SK-N-SH treated with all-trans-retinoic acid at 6 μM for 48 hours (cell line): Measurements from ENCODE around the gene ABI1.

Experiments
- ATAC-seq: fragments of 200-7000 bp; cut with Tn5 transposase; 3 replicates; pipeline ENCODE4 v1.9.1; 2020; ENCODE audit warnings: mild to moderate bottlenecking, moderate library complexity
- ARNTL ChIP-seq: fragments of 450-650 bp; formaldehyde crosslinking; IDR thresholded peaks from 2 replicates; pipeline ENCODE4 v1.5.0; 2020; ENCODE audit warnings: low read depth, mild to moderate bottlenecking, moderate library complexity, borderline replicate concordance
- BACH2 ChIP-seq: fragments of 250-450 bp; sonication (Bioruptor Pico); IDR thresholded peaks from 2 replicates; pipeline ENCODE4 v1.9.0; 2021; ENCODE audit warnings: mild to moderate bottlenecking, borderline replicate concordance
- CREB5 ChIP-seq: fragments of 250-450 bp; sonication (Bioruptor Pico); IDR thresholded peaks from 2 replicates; pipeline ENCODE4 v1.5.1; 2020; ENCODE audit warnings: low read depth, mild to moderate bottlenecking, moderate library complexity
- CSDC2 ChIP-seq: fragments of 250-450 bp; sonication (Bioruptor Pico); IDR thresholded peaks from 2 replicates; pipeline ENCODE4 v1.5.0; 2020; ENCODE audit warnings: mild to moderate bottlenecking, moderate library complexity
- GLIS3 ChIP-seq: fragments of 250-450 bp; sonication (Bioruptor Pico); IDR thresholded peaks from 2 replicates; pipeline ENCODE4 v1.5.0; 2020; ENCODE audit warnings: mild to moderate bottlenecking, moderate library complexity
- ISL1 ChIP-seq: fragments of 250-450 bp; sonication (Bioruptor Pico); IDR thresholded peaks from 2 replicates; pipeline ENCODE4 v2.1.2; 2022; ENCODE audit warnings: mild to moderate bottlenecking, moderate library complexity
- OSR1 ChIP-seq: fragments of 250-450 bp; sonication (Bioruptor Pico); IDR thresholded peaks from 2 replicates; pipeline ENCODE4 v1.8.0; 2022; ENCODE audit warnings: moderate library complexity, mild to moderate bottlenecking, inconsistent platforms
- POU6F1 ChIP-seq: fragments of 250-450 bp; sonication (Bioruptor Pico); IDR thresholded peaks from 2 replicates; pipeline ENCODE4 v1.8.0; 2021; ENCODE audit warnings: low read depth, mild to moderate bottlenecking, moderate library complexity, borderline replicate concordance
- PPARA ChIP-seq: fragments of 250-450 bp; sonication (Bioruptor Pico); IDR thresholded peaks from 2 replicates; pipeline ENCODE4 v1.5.0; 2020; ENCODE audit warnings: mild to moderate bottlenecking, borderline replicate concordance
- RARB ChIP-seq: fragments of 250-450 bp; sonication (Bioruptor Pico); IDR thresholded peaks from 2 replicates; pipeline ENCODE4 v1.8.0; 2021; ENCODE audit warnings: mild to moderate bottlenecking, moderate library complexity
- SNAI2 ChIP-seq: fragments of 250-450 bp; sonication (Bioruptor Pico); IDR thresholded peaks from 2 replicates; pipeline ENCODE4 v1.5.0; 2020; ENCODE audit warnings: mild to moderate bottlenecking, moderate library complexity
- TCF4 ChIP-seq: fragments of 250-450 bp; sonication (Bioruptor Pico); IDR thresholded peaks from 2 replicates; pipeline ENCODE4 v1.8.0; 2021; ENCODE audit warnings: mild to moderate bottlenecking, moderate library complexity, borderline replicate concordance
- TOX ChIP-seq: fragments of 250-450 bp; sonication (Bioruptor Pico); IDR thresholded peaks from 2 replicates; pipeline ENCODE4 v1.8.0; 2021; ENCODE audit warnings: mild to moderate bottlenecking, moderate library complexity, borderline replicate concordance
- ZC3H10 ChIP-seq: fragments of 250-450 bp; sonication (Bioruptor Pico); IDR thresholded peaks from 2 replicates; pipeline ENCODE4 v1.5.1; 2021; ENCODE audit warnings: mild to moderate bottlenecking, moderate library complexity
- ZFP3 ChIP-seq: fragments of 250-450 bp; sonication (Bioruptor Pico); IDR thresholded peaks from 2 replicates; pipeline ENCODE4 v1.5.0; 2020; ENCODE audit warnings: mild to moderate bottlenecking, moderate library complexity
- ZFP30 ChIP-seq: fragments of 450-650 bp; formaldehyde crosslinking; IDR thresholded peaks from 2 replicates; pipeline ENCODE4 v1.5.0; 2022; ENCODE audit warnings: mild to moderate bottlenecking, moderate library complexity
- ZNF565 ChIP-seq: fragments of 450-650 bp; formaldehyde crosslinking; conservative IDR thresholded peaks from 2 replicates; pipeline ENCODE4 v1.5.0; 2020; ENCODE audit warnings: low read depth, mild to moderate bottlenecking, moderate library complexity
- ZNF70 ChIP-seq: fragments of 450-650 bp; formaldehyde crosslinking; IDR thresholded peaks from 2 replicates; pipeline ENCODE4 v1.5.0; 2020; ENCODE audit warnings: mild to moderate bottlenecking, moderate library complexity
- ZNF8 ChIP-seq: fragments of 450-650 bp; formaldehyde crosslinking; IDR thresholded peaks from 2 replicates; pipeline ENCODE4 v1.5.0; 2020; ENCODE audit warnings: mild to moderate bottlenecking, moderate library complexity
- TF ChIP-seq, protein P1 (sequence below): fragments of 250-450 bp; sonication (Bioruptor Pico); IDR thresholded peaks from 2 replicates; pipeline ENCODE4 v1.8.0; 2020; ENCODE audit warnings: mild to moderate bottlenecking, moderate library complexity, borderline replicate concordance
- TF ChIP-seq, protein P2 (sequence below): fragments of 250-450 bp; sonication (Bioruptor Pico); IDR thresholded peaks from 2 replicates; pipeline ENCODE4 v1.5.1; 2021; ENCODE audit warnings: mild to moderate bottlenecking, moderate library complexity
- TF ChIP-seq, protein P3 (sequence below): fragments of 250-450 bp; sonication (Bioruptor Pico); IDR thresholded peaks from 2 replicates; pipeline ENCODE4 v1.5.0; 2020; ENCODE audit warnings: mild to moderate bottlenecking, moderate library complexity

ABI1 gene

DNA sequence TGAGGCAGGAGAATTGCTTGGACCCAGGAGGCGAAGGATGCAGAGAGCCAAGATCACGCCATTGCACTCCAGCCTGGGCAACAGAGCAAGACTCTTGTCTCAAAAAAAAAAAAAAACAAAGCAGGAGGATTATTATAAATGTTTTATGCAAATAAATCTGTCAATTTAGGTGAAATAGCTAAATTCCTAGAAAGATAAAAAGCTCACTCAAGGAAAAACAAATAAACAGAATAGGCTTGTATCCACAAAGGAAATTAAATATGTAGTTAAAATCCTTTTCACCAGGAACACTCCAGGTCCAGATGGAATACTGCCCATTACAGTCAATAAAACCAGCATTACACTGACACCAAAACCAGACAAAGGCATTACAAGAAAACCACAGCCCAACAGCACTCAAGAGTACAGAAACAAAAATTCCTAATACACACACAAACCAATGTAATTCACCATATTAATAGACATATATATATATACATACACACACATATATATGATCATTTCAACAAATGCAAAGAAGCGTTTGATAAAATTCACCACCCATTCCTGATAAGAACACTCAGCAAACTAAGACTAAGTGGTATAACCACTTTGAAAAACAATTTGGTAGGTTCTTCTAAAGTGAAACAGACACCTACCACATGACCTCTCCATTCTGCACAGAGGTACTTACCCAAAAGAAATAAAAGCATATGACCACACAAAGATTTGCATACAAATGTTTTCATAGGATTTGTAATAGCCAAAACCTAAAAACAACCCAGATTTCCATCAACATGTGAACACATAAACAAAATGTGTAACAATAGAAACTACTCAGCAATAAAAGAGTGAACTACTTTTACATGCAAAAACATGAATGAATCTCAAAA is 38.8 kb downstream of the ABI1 start:
- no peak for TF ChIP-seq CREB5 (CRISPR knock-in tag)
- TF ChIP-seq GLIS3 (CRISPR knock-in tag): no peak
- TF ChIP-seq, protein P1, sequence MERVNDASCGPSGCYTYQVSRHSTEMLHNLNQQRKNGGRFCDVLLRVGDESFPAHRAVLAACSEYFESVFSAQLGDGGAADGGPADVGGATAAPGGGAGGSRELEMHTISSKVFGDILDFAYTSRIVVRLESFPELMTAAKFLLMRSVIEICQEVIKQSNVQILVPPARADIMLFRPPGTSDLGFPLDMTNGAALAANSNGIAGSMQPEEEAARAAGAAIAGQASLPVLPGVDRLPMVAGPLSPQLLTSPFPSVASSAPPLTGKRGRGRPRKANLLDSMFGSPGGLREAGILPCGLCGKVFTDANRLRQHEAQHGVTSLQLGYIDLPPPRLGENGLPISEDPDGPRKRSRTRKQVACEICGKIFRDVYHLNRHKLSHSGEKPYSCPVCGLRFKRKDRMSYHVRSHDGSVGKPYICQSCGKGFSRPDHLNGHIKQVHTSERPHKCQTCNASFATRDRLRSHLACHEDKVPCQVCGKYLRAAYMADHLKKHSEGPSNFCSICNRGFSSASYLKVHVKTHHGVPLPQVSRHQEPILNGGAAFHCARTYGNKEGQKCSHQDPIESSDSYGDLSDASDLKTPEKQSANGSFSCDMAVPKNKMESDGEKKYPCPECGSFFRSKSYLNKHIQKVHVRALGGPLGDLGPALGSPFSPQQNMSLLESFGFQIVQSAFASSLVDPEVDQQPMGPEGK (CRISPR knock-in tag): no peak
- TF ChIP-seq ZC3H10 (CRISPR knock-in tag): no peak
- TF ChIP-seq ZFP3 (CRISPR knock-in tag): no peak
- no peak for TF ChIP-seq POU6F1 (CRISPR knock-in tag)
- TF ChIP-seq ZNF70: no peak
- TF ChIP-seq PPARA (CRISPR knock-in tag): no peak
- TF ChIP-seq TOX (CRISPR knock-in tag): no peak
- no peak for TF ChIP-seq RARB (CRISPR knock-in tag)
- no peak for TF ChIP-seq ZFP30 (CRISPR knock-in tag)
- TF ChIP-seq OSR1 (CRISPR knock-in tag): no peak
- TF ChIP-seq ZNF8: no peak
- TF ChIP-seq ISL1 (CRISPR knock-in tag): no peak
- no peak for TF ChIP-seq TCF4 (CRISPR knock-in tag)
- TF ChIP-seq, protein P2, sequence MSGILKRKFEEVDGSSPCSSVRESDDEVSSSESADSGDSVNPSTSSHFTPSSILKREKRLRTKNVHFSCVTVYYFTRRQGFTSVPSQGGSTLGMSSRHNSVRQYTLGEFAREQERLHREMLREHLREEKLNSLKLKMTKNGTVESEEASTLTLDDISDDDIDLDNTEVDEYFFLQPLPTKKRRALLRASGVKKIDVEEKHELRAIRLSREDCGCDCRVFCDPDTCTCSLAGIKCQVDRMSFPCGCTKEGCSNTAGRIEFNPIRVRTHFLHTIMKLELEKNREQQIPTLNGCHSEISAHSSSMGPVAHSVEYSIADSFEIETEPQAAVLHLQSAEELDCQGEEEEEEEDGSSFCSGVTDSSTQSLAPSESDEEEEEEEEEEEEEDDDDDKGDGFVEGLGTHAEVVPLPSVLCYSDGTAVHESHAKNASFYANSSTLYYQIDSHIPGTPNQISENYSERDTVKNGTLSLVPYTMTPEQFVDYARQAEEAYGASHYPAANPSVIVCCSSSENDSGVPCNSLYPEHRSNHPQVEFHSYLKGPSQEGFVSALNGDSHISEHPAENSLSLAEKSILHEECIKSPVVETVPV (CRISPR knock-in tag): no peak
- no peak for TF ChIP-seq ZNF565
- TF ChIP-seq BACH2: no peak
- no peak for TF ChIP-seq ARNTL (CRISPR knock-in tag)
- TF ChIP-seq, protein P3, sequence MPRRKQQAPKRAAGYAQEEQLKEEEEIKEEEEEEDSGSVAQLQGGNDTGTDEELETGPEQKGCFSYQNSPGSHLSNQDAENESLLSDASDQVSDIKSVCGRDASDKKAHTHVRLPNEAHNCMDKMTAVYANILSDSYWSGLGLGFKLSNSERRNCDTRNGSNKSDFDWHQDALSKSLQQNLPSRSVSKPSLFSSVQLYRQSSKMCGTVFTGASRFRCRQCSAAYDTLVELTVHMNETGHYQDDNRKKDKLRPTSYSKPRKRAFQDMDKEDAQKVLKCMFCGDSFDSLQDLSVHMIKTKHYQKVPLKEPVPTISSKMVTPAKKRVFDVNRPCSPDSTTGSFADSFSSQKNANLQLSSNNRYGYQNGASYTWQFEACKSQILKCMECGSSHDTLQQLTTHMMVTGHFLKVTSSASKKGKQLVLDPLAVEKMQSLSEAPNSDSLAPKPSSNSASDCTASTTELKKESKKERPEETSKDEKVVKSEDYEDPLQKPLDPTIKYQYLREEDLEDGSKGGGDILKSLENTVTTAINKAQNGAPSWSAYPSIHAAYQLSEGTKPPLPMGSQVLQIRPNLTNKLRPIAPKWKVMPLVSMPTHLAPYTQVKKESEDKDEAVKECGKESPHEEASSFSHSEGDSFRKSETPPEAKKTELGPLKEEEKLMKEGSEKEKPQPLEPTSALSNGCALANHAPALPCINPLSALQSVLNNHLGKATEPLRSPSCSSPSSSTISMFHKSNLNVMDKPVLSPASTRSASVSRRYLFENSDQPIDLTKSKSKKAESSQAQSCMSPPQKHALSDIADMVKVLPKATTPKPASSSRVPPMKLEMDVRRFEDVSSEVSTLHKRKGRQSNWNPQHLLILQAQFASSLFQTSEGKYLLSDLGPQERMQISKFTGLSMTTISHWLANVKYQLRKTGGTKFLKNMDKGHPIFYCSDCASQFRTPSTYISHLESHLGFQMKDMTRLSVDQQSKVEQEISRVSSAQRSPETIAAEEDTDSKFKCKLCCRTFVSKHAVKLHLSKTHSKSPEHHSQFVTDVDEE (CRISPR knock-in tag): no peak
- TF ChIP-seq, all 23 proteins: peak for 0
- ATAC-seq: no peak

GRCh38 chr10:26815500-26815899 is 45.3 kb downstream of the ABI1 start:
- no peak for TF ChIP-seq ISL1 (CRISPR knock-in tag)
- TF ChIP-seq, protein P3 (CRISPR knock-in tag): no peak
- no peak for TF ChIP-seq ZNF8
- TF ChIP-seq PPARA (CRISPR knock-in tag): no peak
- TF ChIP-seq OSR1 (CRISPR knock-in tag): no peak
- no peak for TF ChIP-seq CREB5 (CRISPR knock-in tag)
- no peak for TF ChIP-seq ZFP30 (CRISPR knock-in tag)
- TF ChIP-seq CSDC2 (CRISPR knock-in tag): no peak
- no peak for TF ChIP-seq TOX (CRISPR knock-in tag)
- TF ChIP-seq TCF4 (CRISPR knock-in tag): no peak
- TF ChIP-seq SNAI2: no peak
- no peak for TF ChIP-seq ZC3H10 (CRISPR knock-in tag)
- no peak for TF ChIP-seq ZNF70
- no peak for TF ChIP-seq ZFP3 (CRISPR knock-in tag)

More at GRCh38 chr10:26815500-26815899, 45.3 kb downstream of the ABI1 start:
- no peak for ATAC-seq
